Suprapubic skin (tissue), 4 donors: Measurements from ENCODE around the gene GATAD2A. TPM values are rescaled to one million over a fixed set of nuclear protein-coding genes. Genes with fewer than 3 reads are reported as not detected.
"Not testable (repeated sequence)": the region's sequence is repeated elsewhere in the genome, so short reads cannot be mapped to it uniquely, and the experiment has no call there.

Experiments
- DNase-seq, 2 donors: peaks; one replicate each; pipeline ENCODE4 v3.0.0-alpha.2; 2019; ENCODE audit warnings: low spot score in 2 of 2
- H3K27ac ChIP-seq: fragments of 200-600 bp; sonication (generic); one replicate; pipeline ENCODE4 v1.5.1; 2019
- H3K27me3 ChIP-seq: fragments of 200-600 bp; sonication (generic); one replicate; pipeline ENCODE4 v1.5.1; 2019
- H3K36me3 ChIP-seq: fragments of 200-600 bp; sonication (generic); one replicate; pipeline ENCODE4 v1.5.1; 2019
- H3K4me1 ChIP-seq: fragments of 200-600 bp; sonication (generic); one replicate; pipeline ENCODE4 v1.5.1; 2019
- H3K4me3 ChIP-seq: fragments of 200-600 bp; sonication (generic); one replicate; pipeline ENCODE4 v1.5.1; 2019; ENCODE audit warnings: mild to moderate bottlenecking
- H3K9me3 ChIP-seq: fragments of 200-600 bp; sonication (generic); one replicate; pipeline ENCODE4 v1.5.1; 2019
- CTCF ChIP-seq, 2 donors: fragments of 200-600 bp in 1 of 2; fragments of 450-650 bp in 1 of 2; sonication (generic) in 1 of 2; IDR thresholded peaks; one replicate each; pipeline ENCODE4 v1.5.1; 2016 to 2019; ENCODE audit warnings: antibody characterized with exemption in 2 of 2, mild to moderate bottlenecking in 1 of 2, moderate library complexity in 1 of 2
- EP300 ChIP-seq: sonication (generic); formaldehyde crosslinking; IDR thresholded peaks from one replicate; pipeline ENCODE4 v1.6.1; 2017; ENCODE audit warnings: antibody characterized with exemption
- POLR2A ChIP-seq, 2 donors: fragments of 450-650 bp; IDR thresholded peaks; one replicate each; pipeline ENCODE4 v1.6.1; 2017; ENCODE audit warnings: antibody characterized with exemption in 2 of 2, mild to moderate bottlenecking in 2 of 2, moderate library complexity in 2 of 2
- POLR2AphosphoS5 ChIP-seq, 3 donors: sonication (generic); formaldehyde crosslinking; IDR thresholded peaks; one replicate each; pipeline ENCODE4 v1.6.1; 2017; ENCODE audit warnings: antibody characterized with exemption in 3 of 3
- WGBS: methylation state at CpG from one replicate; pipeline ENCODE4 v1.1.5; 2018; 5-methylcytosine and 5-hydroxymethylcytosine counted together
- total RNA-seq, 4 donors: library from RNA; depleted of rRNA; stranded (reverse); fragments of >200 nt; gene quantifications; one replicate each; pipeline ENCODE4 v1.1.0, GENCODE V29; 2016

GATAD2A gene
- total RNA-seq, 4 donors from 2014 or later = 83.1 to 88.8 (median 86.4) TPM

GRCh38 chr19:19452243-19453124 lies 47.0 kb downstream of the GATAD2A start:
- 78% methylated on average over 11 of the region's 11 CpGs for WGBS
- H3K9me3 ChIP-seq = no peaks in the 10 kb centered on the region
- TF ChIP-seq EP300 = no peak
- no peak for TF ChIP-seq POLR2AphosphoS5 (IDR thresholded peaks at IDR 0.05)
- TF ChIP-seq POLR2A (IDR thresholded peaks at IDR 0.05) = no peak
- no peak for TF ChIP-seq CTCF (IDR thresholded peaks at IDR 0.05)
- peaks cover 5% of the 10 kb centered on the region for H3K36me3 ChIP-seq
- H3K27ac ChIP-seq = no peak overlapping the region
- DNase-seq = no peak
- no peak overlapping the region for H3K4me3 ChIP-seq
- no peaks in the 10 kb centered on the region for H3K27me3 ChIP-seq
- H3K4me1 ChIP-seq = peaks cover 16% of the 10 kb centered on the region

- DNase-seq = no peak
- H3K36me3 ChIP-seq = peaks cover 5% of the 10 kb centered on the region
- no peaks in the 10 kb centered on the region for H3K9me3 ChIP-seq
- H3K27ac ChIP-seq = no peak overlapping the region
- WGBS = 83% methylated on average over 2 of the region's 2 CpGs
- peaks cover 17% of the 10 kb centered on the region for H3K4me1 ChIP-seq
- no peak overlapping the region for H3K4me3 ChIP-seq
- H3K27me3 ChIP-seq = no peaks in the 10 kb centered on the region
- TF ChIP-seq CTCF (IDR thresholded peaks at IDR 0.05) (no peak), EP300 (no peak), POLR2AphosphoS5 (IDR thresholded peaks at IDR 0.05) (no peak), POLR2A (IDR thresholded peaks at IDR 0.05) (no peak)
These were observed 47.6 kb downstream of the GATAD2A start for GRCh38 chr19:19453125-19453454.

GRCh38 chr19:19455166-19455919 lies 49.9 kb downstream of the GATAD2A start:
- not testable (repeated sequence) for DNase-seq, H3K27me3 ChIP-seq, H3K9me3 ChIP-seq, H3K36me3 ChIP-seq, H3K27ac ChIP-seq, H3K4me3 ChIP-seq
- peaks cover 39% of the 10 kb centered on the region for H3K4me1 ChIP-seq
- 97% methylated on average over 14 of the region's 14 CpGs for WGBS

DNA sequence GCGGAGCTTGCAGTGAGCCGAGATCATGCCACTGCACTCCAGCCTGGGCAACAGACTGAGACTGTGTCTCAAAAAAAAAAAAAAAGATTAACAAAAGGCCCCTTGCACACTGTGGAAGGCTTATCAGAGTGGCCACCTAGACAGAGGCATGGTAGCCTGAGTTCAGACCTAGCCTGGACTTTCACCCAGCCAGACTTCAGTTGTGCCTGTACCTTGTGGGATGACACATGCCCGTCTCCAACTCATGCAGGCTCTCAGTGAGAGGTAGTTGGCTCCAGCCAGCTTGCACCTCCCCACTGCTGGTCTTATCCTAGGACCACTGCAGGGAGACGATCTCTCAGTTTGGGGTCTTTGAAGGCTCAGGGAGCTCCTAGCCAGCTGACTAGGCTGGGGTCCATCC lies 52.2 kb downstream of the GATAD2A start:
- Histone ChIP-seq H3K27ac (no peak overlapping the region), H3K36me3 (peaks cover 5% of the 10 kb centered on the region), H3K27me3 (no peaks in the 10 kb centered on the region), H3K9me3 (no peaks in the 10 kb centered on the region), H3K4me3 (no peak overlapping the region), H3K4me1 (peaks cover 55% of the 10 kb centered on the region)
- TF ChIP-seq CTCF (IDR thresholded peaks at IDR 0.05) = no peak
- TF ChIP-seq POLR2A (IDR thresholded peaks at IDR 0.05) = no peak
- no peak for TF ChIP-seq EP300
- TF ChIP-seq POLR2AphosphoS5 (IDR thresholded peaks at IDR 0.05) = no peak
- DNase-seq = no peak
- WGBS = 76% methylated on average over 4 of the region's 4 CpGs

DNA sequence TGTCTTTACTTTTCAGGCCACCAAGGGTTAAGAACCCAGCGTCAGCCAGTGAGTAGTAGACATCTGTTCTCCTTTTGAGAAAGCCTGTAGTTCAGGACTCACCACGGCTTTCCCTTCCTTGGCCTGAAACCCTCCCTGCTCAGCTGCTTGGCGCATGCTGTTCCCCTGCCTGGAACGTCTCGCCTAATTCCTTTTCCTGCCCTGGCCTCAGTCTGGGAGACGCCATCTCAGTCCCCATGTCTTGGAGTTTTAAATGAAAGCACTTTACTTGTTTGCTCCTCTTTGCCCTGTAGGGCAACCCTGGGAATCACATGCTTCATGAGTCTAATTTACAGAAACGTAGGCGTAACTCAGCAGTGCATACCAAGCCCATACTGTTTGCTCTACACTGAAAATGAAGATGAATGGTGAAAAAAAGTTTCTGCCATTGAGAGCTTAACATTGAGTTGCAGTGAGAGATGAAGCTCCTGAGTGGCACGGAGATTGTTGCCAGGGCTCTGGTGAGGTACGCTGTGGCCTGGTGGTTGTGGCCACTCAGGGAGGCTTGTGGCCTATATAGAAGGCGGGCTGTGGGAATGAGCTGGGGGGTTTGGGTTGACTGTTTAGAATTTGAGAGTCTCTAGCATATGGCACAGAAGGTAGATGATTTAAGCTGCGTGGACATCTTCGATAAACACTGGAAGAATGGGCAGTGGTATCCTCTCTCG lies 52.8 kb downstream of the GATAD2A start:
- H3K4me3 ChIP-seq = no peak overlapping the region
- H3K4me1 ChIP-seq = peaks cover 61% of the 10 kb centered on the region
- no peaks in the 10 kb centered on the region for H3K27me3 ChIP-seq
- peaks cover 5% of the 10 kb centered on the region for H3K36me3 ChIP-seq
- 70% methylated on average over 14 of the region's 14 CpGs for WGBS
- H3K27ac ChIP-seq = no peak overlapping the region
- no peak for DNase-seq
- H3K9me3 ChIP-seq = no peaks in the 10 kb centered on the region
- TF ChIP-seq POLR2A (IDR thresholded peaks at IDR 0.05) (no peak), CTCF (IDR thresholded peaks at IDR 0.05) (no peak), POLR2AphosphoS5 (IDR thresholded peaks at IDR 0.05) (no peak), EP300 (no peak)
